Activated naive CD4-positive, alpha-beta T cell treated with anti-CD3 and anti-CD28 coated beads, Interleukin-2, amount 50 U/mL, for 72 hours (primary cell): Measurements from ENCODE around the gene PCYT1B. TPM values are rescaled to one million over a fixed set of nuclear protein-coding genes. Genes with fewer than 3 reads are reported as not detected.

Experiments used
- total RNA-seq, 2 donors: library from RNA; stranded (reverse); gene quantifications; one replicate each; pipeline ENCODE4 v1.2.3, GENCODE V29; 2022

The PCYT1B gene
- total RNA-seq, 2 donors from 2014 or later = 0.05 to 1.0 TPM

Other genes starting within 250 kb of the PCYT1B start
- 10 to 100 TPM; 48.5 to 57.7 TPM for gene PDK3, start 182.1 kb downstream of the PCYT1B start, total RNA-seq
- 10 to 100 TPM; 37.8 to 49.4 TPM for gene POLA1, start 46.6 kb upstream of the PCYT1B start, total RNA-seq